T47D (cell line): ENCODE measurements around the gene ZBTB12.
"Not testable (repeated sequence)": the region's sequence is repeated elsewhere in the genome, so short reads cannot be mapped to it uniquely, and the experiment has no call there.

ENCODE experiments used
- DNase-seq, 2 experiments: peaks; one replicate each; pipeline versions ENCODE4 v3.0.0 to v3.0.0-alpha.2; 2011 to 2012; ENCODE audit warnings: low read depth in 1 of 2, low spot score in 1 of 2
- JUND ChIP-seq: IDR thresholded peaks from 2 replicates; pipeline ENCODE4 v1.6.1; 2012; ENCODE audit warnings: low read depth
- in situ Hi-C: cut with HindIII; loops from 2 replicates; pipeline ENCODE4 v1.10.0; 2016; ENCODE audit warnings: low sequenced_read_pairs, low pct_unique_long_range_greater_than_20kb

The ZBTB12 gene

GRCh38 chr6:31915351-31915750 is 13.5 kb upstream of the ZBTB12 start:
- no peak for TF ChIP-seq JUND
- no peak for DNase-seq
- in situ Hi-C loops: no loop called here

DNA sequence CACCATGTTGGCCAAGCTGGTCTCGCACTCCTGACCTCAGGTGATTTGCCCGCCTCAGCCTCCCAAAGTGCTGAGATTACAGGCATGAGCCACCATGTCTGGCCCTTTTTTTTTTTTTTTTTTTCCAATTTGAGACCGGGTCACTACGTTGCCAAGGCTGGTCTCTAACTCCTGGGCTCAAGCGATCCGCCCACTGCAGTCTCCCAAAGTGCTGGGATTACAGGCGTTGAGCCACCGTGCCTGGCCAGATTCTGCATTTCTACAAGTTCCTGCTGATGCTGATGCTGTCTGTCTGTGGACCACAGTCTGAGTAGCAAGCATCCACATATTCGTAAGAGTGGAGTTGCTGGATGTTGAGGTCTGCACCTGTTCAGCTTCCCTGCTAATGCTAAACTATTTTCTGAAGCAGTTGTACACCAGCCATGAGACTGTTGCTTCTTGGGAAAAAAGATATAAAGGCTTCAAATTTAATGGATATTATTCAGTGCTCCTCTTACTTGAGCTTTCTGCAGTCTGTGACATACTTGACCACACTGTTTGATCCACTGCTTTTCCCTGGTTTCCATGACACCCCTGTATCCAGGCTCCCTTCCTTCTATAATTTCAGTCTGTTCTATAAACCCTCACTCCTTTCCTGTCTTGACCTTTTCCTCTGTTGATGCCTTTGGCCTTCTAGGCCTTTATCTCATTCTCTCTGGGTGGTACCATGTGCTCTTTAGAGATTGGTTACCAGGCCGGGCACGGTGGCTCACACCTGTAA is 10.1 kb upstream of the ZBTB12 start:
- no peak for TF ChIP-seq JUND
- in situ Hi-C loops: no loop called here
- no peak for DNase-seq

GRCh38 chr6:31909298-31909697 is 7.4 kb upstream of the ZBTB12 start:
- in situ Hi-C loops, DNase-seq: not testable (repeated sequence)

GRCh38 chr6:31908791-31909190 is 6.9 kb upstream of the ZBTB12 start:
- no peak for TF ChIP-seq JUND
- in situ Hi-C loops: no loop called here
- peak in 1 of 2 experiments; percentile 19 for DNase-seq

DNA sequence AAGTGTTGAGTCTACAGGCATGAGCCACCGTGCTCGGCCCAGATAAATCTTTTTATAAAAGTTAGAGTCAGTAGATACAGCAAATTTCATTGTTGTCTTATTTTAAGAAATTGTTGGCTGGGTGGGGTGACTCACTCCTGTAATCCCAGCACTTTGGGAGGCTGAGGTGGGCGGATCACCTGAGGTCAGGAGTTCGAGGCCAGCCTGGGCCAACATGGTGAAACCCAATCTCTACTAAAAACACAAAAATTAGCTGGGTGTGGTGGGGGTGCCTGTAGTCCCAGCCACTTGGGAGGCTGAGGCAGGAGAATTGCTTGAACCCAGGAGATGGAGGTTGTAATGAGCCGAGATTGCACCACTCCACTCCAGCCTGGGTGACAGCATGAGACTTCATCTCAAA is 6.4 kb upstream of the ZBTB12 start:
- DNase-seq, in situ Hi-C loops: not testable (repeated sequence)

DNA sequence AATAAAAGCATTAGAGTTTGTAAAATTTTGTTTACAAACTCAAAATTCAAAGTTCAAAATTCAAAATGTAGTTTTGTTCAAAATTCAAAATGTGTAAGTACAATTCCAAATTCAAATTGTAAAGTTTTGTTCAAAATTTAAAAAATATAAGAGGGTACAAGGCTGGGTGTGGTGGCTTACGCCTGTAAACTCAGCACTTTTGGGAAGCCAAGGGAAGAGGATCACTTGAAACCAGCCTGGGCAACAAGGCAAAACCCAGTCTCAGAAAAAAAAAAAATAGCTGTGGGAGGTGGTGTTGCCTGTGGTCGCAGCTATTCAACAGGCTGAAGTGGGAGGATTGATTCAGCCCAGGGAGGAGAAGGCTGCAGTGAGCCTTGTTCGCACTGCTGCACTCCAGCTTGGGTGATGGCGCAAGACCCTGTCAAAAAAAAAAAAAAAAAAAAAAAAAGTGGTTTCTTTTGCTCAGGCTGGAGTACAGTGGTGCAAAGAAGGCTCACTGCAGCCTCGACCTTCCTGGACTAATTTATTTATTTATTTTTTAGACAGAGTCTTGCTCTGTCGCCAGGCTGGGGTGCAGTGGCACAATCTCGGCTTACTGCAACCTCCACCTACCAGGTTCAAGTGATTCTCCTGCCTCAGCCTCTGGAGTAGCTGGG is 5.4 kb upstream of the ZBTB12 start:
- DNase-seq: no peak
- TF ChIP-seq JUND: no peak
- in situ Hi-C loops: no loop called here

- DNase-seq, in situ Hi-C loops: not testable (repeated sequence)
Measured at GRCh38 chr6:31906727-31907126, 4.8 kb upstream of the ZBTB12 start.

GRCh38 chr6:31906122-31906521 is 4.2 kb upstream of the ZBTB12 start:
- in situ Hi-C loops: no loop called here
- DNase-seq: no peak
- TF ChIP-seq JUND: no peak

DNA sequence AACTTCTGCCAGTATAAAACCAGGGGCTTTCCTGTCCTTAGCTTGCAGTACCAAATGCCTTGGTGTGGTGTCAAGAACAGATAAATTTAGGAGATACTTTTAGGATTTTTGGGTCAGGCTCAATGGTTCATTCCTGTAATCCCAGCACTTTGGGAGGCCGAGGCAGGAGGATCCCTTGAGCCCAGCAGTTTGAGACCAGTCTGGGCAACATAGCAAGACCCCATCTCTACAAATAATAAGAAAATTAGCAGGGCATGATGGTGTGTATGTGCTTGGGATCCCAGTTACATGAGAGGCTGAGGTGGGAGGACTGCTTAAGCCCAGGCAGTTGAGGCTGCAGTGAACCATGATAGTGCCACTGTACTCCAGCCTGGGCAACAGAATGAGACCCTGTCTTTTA is 3.2 kb upstream of the ZBTB12 start:
- in situ Hi-C loops: no loop called here
- no peak for TF ChIP-seq JUND
- no peak for DNase-seq

GRCh38 chr6:31903957-31904356 is 2.1 kb upstream of the ZBTB12 start:
- DNase-seq: no peak
- in situ Hi-C loops: no loop called here
- TF ChIP-seq JUND: no peak

GRCh38 chr6:31901415-31901952 is 402 bp downstream of the ZBTB12 start:
- no peak for TF ChIP-seq JUND
- peak; percentile 50 to 77 for DNase-seq
- in situ Hi-C loops: no loop called here

GRCh38 chr6:31900917-31901414 is 920 bp downstream of the ZBTB12 start:
- no peak for TF ChIP-seq JUND
- DNase-seq: peak in 1 of 2 experiments; percentile 53
- in situ Hi-C loops: no loop called here

DNA sequence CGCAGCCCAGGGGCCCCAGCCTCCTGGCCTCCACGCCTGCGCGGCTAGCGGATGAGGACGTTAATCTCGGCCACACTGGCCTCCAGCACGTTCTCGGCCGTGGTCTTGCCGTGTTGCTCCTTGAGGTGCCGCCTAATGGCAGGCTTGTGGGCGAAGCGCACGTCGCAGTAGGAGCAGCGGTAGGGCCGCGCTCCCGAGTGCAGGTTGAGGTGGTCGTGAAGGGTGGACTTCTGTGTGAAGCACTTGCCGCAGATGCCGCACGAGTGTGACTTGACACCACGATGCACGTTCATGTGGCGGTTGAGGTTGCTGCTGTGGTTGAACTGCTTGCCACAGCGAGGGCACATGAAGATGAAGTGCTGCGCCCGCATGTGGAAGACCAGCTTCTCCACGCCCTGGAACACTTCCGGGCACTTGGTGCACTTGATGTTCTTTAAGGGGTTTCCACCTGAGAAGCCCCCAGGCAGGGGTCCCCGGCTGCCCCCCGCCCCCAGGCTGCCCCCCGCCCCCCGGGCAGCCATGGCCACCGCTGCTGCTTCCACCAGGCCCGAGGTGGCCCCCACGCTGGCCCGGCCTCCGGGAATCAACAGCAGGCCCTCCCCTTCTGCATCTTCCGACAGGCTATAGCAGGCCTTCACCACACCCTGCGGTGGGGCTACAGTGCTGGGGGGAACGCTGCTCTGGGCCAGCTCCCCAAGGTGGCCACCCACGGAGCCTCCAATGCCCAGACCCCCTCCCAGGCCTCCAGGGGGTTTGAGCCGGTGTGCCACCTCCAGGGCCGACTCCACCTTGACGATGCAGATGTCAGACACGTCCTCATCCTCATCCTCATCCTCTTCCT is 1.8 kb downstream of the ZBTB12 start:
- TF ChIP-seq JUND: no peak
- in situ Hi-C loops: no loop called here
- no peak for DNase-seq
